G401.6 (cell line): ENCODE data around the gene TEKT5.
"Not testable (repeated sequence)": the region's sequence is repeated elsewhere in the genome, so short reads cannot be mapped to it uniquely, and the experiment has no call there.

ENCODE experiments used
- FAIRE-seq: peaks from 2 replicates; lab custom pipeline; 2012; peaks lifted over from hg19 to GRCh38; lab: Jason Lieb, UNC

Gene TEKT5

DNA sequence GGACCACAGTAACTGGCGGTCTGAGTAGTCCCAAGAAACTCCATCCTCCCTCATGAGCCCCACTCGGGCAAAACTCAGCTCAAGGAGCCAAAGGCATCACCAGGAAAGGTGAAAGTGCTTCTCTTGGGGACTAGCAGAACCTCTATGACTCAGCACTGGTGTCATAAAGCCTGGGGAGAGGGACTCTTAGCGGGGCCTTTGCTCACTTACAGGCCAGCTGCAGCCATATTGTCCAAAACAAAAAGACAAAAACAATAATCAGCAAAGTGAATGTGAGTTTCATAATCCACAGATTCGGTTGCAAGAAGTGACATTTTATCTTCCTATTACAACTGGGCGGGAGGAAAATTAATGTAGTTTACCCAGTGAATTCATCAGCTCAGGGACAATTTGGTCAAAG is at the start of gene TEKT5:
TSS of gene TEKT5 (minus strand) at position 101 of the 400 bp plus-strand sequence. CDS start at position 44, 57 bp downstream.
- no peak for FAIRE-seq

DNA sequence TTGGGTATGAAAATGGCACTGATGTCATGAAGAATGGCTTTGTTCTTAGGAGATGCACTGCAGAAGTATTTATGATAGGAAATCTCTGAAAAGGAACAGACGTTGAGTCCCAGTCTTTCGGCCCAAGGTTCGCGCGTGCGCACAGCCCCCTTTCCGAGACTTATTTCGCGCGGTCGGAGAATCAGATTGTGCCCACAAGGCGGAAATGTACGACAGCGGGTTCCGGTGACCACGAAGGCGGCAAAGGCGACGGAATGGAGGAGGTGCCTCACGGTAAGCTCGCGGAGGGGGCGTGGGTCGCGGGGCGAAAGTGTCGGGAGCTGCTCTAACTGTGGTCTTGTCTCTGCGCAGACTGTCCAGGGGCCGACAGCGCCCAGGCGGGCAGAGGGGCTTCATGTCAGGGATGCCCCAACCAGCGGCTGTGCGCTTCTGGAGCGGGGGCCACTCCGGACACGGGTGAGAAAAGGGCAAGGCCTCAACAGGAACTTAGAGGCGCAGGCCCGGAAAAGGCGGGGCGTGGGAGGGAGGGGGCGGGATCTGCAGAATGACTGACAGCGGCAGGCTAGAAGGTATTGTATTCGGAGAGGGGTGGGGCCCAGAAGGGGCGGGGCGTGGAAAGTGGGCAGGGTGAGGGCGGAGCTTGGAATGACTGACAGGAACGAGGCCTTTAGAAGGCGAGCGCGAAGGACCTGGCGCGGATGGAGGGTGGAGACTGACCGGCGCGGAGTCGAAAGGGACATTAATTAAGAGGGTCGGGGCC is 49.1 kb upstream of the TEKT5 start, which contains the start of gene NUBP1:
TSS of gene NUBP1 (plus strand) at position 233 of the 760 bp plus-strand sequence. CDS start at position 255, 22 bp downstream.
- FAIRE-seq, result peak; percentile 70

DNA sequence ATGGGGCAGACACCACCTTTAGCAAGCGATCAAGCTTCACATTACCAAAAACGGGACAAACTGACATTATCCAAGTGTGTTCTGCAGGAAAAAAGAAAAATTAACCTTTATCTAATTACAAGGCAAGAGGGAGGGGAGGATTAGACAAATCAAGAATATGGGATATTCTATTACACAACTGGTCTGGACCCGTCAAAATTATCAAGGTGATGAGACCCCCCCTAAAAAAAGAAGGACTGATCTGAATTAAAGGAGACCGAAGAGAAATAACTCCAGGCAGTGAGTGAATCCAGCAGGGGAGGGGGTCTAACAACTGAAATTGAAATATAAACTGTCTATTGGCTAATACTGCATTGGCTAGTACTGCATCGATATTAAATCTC is 48.5 kb upstream of the TEKT5 start:
- FAIRE-seq, result no peak

DNA sequence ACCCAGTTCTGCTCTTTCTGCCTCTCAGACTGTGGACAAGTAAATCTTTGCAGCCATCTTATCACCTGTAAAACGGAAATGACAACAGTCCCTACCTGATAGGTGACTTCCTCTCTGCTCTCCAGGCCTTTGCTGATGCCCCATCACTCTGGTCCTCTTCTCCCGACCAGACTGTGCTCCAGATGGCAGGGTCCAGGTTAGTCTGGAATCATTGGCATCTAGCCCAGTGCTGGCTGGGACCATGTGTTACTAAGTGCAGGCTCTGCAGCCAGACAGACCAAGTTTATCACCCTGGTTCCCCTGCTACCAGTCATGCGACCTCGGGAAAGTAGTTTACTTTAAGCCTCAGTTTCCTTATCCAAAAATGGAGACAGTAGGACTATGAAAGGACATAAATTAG is 47.1 kb upstream of the TEKT5 start:
- FAIRE-seq, result no peak

DNA sequence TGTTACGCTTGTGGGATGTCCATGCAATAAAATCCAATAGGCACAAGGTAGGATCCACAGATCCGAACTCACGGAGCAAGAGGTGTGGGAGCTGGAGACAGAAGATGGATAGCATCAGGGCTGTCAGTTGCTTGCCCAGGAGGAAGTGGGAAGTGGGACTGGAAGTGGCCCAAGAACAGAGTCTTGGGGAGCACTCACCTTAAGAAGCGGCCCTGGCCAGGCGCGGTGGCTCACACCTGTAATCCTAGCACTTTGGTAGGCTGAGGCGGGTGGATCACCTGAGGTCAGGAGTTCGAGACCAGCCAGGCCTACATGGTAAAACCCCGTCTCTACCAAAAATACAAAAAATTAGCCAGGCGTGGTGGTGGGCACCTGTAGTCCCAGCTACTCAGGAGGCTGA is 46.5 kb upstream of the TEKT5 start:
- FAIRE-seq, result not testable (repeated sequence)

DNA sequence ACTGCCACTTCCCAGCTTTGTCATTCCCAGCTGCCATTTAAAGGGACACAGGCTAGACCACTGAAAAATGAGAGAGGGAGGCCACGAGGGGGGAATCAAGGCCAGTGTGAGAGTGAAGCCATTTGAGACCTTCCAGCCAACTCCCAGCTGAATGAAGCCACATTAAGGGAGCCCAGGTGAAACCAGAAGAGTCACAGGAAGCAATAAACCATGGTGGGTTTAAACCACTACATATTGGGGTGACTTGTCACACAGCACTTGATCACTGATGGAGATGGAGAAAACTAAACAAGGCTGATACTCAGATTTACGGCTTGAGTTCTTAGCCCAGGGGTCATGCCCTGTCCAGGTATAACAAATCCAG is 46.1 kb upstream of the TEKT5 start:
- no peak for FAIRE-seq

DNA sequence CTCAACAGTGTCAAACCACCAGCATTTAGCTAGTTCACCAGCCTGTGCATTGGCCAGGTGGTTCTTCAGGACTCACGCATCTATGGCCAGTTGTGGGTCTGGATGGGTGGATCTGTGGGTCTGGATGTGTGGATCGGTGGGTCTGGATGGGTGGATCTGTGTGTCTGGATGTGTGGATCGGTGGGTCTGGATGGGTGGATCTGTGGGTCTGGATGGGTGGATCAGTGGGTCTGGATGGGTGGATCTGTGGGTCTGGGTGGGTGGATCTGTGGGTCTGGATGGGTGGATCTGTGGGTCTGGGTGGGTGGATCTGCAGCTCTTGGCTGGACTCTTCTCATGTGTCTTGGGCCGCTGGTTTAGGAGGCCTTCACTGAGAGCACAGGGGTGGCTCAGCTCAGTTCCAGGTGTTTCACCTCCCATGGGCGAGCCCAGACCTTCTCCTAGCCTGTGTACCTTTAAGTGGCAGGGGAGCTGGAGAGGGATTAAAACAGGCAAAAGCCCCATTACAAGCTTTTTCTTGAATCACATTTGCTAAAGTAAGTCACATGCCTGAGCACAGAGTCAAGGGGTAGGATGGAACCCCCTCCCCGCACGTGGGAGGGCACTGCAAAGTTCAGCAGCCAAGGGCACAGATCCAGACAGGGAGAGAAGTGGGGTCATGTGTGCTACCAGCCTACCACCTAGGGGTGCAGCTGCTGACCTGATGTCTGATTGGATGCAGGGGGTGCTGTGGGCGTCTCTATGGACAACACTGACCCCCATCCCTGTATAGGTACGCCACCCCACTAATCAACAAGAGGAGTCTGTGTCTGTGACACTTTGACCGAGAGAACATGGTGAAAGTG is 45.5 kb upstream of the TEKT5 start:
- FAIRE-seq, result no peak

DNA sequence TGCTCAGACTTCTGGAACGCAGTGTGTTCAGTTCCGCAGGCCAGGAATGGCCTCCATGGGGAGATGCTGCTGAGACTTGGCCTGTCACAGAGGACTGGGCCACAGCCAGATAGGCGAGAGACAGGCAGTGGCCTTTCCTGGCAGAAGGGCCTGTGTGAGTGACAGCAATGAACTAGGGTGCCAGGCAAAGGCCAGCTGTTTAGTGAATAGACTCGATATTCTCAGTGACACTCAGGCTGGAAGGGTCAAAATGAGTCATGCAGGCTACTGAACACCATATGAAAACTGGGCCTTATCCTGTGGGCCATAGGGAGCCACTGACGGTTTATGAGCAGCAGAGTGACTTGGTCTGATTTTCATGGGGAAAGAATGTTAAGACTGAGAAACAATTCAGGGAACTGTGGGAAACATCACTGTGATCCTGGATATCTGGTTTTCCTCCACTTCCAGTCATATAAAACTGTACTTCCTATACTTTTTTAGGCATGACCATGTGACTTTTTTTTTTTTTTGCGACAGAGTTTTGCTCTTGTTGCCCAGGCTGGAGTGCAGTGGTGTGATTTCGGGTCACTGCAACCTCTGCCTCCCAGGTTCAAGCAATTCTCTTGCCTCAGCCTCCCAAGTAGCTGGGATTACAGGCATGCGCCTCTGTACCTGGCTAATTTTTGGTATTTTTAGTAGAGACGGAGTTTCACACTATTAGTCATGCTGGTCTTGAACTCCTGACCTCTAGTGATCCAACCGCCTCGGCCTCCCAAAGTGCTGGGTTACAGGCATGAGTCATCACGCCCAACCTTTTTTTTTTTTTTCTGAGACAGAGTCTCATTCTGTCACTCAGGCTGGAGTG is 43.7 kb upstream of the TEKT5 start:
- FAIRE-seq, result no peak

DNA sequence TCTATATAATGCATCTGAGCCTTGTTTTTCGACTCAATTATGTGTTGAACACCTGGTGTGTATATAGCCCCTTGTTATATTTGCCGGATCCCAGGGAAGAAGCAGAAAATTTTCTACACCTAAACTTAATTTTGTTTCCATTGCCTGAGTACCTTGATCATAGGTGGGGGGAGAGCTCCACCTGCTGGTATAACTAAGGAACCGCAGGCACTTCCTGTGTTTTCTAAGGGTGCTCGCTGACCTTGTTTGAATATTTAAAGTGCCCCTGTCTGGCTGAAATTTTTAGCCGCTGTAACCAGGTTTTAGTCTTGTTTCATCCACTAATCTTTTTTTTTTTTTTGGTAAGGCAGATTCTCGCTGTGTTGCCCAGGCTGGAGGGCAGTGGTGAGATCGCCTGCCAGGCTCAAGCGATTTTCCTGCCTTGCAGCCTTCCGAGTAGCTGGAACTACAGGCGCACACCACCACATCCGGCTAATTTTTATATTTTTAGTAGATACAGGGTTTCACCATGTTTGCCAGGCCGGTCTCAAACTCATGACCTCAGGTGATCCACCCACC is 42.4 kb upstream of the TEKT5 start:
- FAIRE-seq, result peak; percentile 59

DNA sequence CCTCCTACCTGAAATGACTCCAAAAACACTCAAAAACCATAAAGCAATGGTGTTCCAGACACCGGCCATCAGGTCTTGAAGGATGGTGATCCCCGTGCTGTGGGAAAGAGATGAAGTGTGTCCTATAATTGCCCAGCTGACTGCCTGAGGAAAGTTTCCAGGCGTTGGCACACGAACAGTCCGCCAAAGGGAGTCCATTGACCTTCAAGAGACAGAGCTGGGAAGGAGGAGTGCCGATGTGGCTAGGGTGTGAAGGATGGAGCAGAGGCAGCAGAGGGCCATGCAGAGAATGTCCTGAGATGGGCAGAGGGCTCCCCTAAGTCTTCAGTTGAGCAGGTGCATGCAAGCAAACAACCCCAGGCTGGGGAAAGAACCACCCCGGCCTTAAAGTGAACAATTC is 37.1 kb upstream of the TEKT5 start:
- FAIRE-seq, result no peak

DNA sequence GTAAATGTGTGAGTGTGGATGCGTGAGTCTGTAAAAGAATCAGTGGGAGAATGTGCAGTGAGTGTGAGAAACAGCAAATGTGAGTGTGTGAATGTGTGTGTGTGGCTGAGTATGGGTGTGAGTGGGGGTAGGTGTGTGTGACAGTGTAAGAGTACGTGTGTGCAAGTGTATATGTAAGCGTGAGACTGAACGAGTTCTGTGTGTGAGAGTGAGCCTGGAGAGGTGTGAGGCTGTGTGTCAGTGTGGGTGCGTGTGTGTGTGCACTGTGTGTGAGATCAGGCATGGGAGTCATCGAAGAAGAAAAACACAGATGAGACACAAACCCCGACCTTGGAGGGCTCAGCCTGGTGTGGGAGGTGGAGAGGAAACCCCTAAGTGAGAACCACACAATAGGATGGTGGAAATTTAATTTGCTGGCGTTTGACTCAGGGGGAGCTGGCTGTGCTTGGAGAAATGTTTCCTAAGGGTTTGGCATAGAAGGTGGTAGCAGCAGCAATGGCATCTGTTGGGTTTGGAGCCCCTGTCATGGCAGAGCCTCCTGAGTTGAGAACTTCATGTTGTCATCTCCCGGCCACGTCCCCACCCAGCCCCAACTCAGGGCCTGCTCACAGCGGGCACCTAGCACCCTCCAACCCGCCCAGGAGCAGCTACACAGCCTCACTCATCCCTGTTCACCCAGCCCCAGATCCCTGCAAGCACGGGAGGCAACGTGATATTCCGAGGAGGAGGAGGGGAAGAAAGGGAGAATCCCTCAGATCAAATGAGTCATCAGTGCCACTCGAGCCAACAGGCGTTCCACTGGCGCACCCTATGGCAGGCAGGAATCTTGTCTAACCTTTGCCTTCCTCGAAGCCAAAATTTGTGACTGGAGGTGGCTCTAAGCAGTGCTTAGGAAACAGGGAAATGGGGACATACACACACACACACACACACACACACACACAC is 34.6 kb upstream of the TEKT5 start:
- FAIRE-seq, result no peak

DNA sequence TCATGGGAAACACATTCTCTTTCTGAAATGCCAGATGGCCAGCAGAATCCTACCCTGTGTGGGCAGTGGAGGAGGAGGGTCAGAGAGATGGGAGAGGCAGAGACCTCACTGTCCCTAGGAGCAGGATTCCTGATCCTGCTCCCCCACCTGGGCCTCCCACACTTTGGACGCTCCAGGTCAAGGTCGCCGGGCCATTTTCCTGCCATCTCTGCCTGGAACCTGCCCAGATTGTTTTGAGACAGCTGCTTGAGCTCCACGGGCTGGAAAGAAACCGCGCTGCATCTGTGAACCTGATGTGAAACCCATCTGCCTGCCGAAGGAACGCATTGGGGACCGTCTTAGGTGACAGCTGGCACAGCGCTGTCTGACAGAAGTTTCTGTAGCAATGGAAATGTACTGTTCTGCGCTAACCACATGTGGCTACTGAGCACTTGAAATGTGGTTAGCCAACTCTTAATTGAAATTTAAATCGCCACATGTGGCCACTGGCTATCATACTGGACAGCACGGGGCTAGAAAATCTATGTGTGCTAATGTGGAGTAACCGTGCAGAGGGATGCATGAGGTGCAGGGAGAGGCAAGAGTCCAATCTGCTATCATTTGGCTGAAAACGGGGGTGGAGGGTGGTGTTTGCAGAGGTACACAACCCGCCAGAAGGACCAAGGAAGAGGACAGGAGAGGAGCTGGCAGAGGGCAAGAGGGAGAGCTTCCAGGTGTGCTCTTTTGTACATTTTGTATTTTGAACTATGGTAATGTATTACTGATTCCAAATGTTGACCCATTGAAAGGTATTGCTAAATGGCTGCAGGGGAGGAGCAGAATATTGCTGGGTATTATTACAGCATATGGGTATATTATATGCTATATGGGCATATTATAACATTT is 33.5 kb upstream of the TEKT5 start:
- FAIRE-seq, result no peak

DNA sequence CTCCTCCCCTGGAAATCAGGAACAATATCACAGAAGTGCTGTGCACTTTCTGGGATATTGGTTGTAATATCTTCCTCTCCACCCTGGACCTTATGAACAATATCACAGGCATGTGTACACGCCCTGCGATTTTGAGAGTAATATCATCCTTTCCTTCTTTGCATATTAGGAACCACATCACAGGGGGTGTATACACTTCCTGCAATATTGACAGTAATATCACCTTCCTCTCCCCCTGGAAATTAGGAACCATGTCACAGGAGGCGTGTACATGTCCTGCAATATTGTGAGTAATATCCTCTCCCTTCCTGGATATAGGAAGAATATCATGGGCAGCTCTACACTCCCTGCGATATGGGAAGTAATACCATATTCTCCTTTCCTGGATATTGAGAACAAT is 14.2 kb upstream of the TEKT5 start:
- FAIRE-seq, result no peak

DNA sequence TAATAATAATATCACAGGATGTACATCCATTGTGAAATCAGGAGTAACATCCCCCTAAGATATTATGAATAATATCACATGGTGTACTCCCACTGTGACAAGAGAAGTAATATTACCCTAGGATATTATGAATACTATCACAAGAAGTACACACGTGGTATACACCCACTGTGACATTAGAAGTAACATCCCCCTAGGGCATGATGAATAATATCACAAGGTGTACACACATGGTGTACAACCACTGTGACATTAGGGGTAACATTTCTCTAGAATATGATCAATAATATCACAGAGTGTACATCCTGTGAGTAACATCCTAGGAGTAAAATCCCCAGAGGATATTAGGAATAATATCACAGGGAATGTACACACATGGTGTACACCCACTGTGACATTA is 5.0 kb upstream of the TEKT5 start:
- no peak for FAIRE-seq

DNA sequence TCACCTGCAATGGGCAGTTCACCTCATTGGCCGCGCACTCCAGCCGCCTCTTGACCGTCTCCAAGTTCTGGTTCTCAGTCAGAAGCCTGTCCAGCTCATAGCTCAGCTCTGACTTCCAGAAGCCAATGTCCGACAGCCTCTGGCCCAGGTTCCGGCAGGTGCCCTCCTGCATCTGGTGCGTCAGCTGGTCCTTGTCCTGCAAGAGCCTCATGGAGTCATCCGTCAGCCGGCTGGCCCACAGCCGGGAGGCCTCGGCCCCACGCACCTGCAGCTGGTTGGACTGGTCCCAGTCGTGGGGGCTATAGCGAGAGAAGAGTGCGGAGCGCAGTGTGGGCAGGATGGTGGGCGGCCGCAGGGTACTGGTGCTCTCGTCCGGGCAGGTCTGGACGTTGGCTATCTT is 424 bp downstream of the TEKT5 start:
- FAIRE-seq, result no peak

DNA sequence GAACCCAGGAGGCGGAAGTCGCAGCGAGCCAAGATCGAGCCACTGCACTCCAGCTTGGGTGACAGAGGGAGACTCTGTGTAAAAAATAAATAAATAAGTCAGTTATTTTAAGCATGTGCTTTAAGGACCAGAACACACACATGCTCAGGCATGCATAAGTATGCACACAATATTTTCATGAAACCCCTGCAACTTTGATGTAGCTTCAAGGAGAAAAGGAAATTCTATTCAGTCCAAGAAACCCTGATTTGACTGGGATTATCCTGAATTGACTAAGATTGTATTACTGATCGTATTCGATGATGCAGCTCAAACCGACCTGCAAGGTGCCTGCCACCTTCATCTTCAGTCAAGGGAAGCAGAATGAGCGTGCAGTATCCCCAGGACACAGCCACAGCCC is 841 bp downstream of the TEKT5 start:
- FAIRE-seq, result no peak

DNA sequence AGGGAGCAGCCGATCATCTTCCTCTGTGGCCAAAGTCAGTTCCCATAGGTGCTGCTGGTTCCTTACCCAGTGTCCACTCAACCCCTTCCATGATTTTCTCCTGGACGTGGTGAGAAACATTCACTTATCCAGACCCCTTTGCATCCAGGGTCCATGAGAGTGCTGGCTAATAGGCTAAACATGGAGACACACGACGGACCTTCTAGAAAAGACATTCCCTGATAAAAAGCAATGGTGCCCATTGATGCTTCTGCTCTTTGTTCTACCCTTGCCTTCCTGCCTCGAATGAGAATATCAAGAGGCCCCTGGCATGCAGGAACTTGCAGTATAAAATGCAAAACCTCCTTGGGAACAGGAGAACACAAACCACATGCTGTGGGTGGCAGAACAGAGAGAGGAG is 2.3 kb downstream of the TEKT5 start:
- FAIRE-seq, result no peak

DNA sequence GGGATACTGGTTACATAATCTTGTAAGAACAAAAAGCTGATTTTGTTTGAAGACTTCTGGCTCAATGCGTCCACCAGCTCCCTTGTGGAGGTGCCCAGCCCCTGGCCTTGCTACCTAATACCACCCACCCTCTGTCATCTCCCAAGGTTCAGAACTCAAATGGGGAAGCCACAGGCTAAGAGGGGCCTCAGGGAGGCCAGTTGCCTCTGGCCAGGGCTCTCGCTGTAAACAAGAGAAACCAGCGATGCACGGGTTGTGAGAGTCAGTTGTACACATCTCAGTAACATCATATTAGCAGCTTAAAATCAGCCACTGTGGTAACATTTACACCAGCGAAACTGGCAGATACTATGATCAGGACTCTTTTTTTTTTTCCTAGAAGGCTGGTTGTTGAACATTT is 6.0 kb downstream of the TEKT5 start:
- no peak for FAIRE-seq

DNA sequence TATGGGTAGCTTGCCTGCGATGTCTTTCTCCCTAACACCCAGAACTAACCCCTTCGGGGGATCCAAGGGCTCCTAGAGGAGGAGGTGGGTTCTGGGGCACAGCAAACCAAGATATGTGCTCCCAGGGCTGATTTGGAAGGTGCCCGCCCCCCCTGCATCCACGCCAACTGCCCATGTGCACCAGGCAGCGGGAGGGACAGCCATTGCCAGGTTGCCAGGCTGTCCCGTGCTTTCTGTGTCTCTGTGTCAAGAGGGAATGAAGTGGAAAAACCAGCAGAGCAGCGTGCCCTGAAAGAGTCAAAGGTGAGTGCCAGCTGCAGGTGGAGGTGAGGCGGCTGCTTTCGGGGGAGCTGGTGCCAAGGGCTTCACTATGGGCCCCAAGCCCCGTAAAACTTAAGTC is 6.4 kb downstream of the TEKT5 start:
- FAIRE-seq, result no peak

DNA sequence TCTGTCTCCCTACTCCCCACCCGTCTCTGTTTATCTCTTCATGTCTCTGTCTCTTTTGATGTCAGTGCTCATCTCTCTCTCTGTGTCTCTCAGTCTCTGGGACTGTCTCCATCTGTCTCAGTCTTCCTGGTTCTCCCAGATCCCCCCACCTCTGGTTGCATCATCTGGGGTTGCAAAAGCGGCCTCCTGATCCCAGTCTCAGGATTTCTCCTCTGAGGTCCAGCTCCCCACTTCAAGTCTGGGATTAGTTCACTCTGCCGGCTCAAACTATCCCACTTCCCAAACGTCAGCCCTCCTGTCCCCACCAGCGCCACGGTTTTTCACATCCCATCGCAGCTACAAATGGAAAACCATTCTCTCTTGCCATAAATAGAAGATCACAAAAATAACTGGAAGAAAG is 9.0 kb downstream of the TEKT5 start:
- FAIRE-seq, result no peak
